ENCODE measurements around the gene TIMM13.
"Not testable (repeated sequence)": the region's sequence is repeated elsewhere in the genome, so short reads cannot be mapped to it uniquely, and the experiment has no call there.

- not testable (repeated sequence) for TF ChIP-seq RCOR1 (conservative IDR thresholded peaks at IDR 0.05; ENCODE audit: low read depth, low read length); POLR2A (IDR thresholded peaks at IDR 0.05; ENCODE audit: low read depth, low read length); CTCF (IDR thresholded peaks at IDR 0.05 in 2 of 3, conservative IDR thresholded peaks at IDR 0.05 in 1 of 3; ENCODE audit: control insufficient read depth in 2 of 3, extremely low read depth in 1 of 3, insufficient read depth in 1 of 3, low read depth in 3 of 3, low read length in 3 of 3); MXI1 (IDR thresholded peaks at IDR 0.05; ENCODE audit: low read depth, low read length); NFYA (IDR thresholded peaks at IDR 0.05; ENCODE audit: borderline replicate concordance, low read depth, low read length); E4F1 (IDR thresholded peaks at IDR 0.05; ENCODE audit: borderline replicate concordance, partially characterized antibody); SUZ12 (IDR thresholded peaks at IDR 0.05; ENCODE audit: unreplicated experiment); LARP7 (IDR thresholded peaks at IDR 0.05); PAX5 (IDR thresholded peaks at IDR 0.05; ENCODE audit: borderline replicate concordance, low read depth, low read length)
These were observed 30.2 kb downstream of the TIMM13 start for GRCh38 chr19:2397173-2397572.
